Urinary bladder (tissue), 4 donors: Measurements from ENCODE around the gene POLR1F. TPM values are rescaled to one million over a fixed set of nuclear protein-coding genes. Genes with fewer than 3 reads are reported as not detected.
"Not testable (repeated sequence)": the region's sequence is repeated elsewhere in the genome, so short reads cannot be mapped to it uniquely, and the experiment has no call there.

ENCODE experiments used
- DNase-seq: peaks from one replicate; pipeline ENCODE4 v3.0.0-alpha.2; 2015; ENCODE audit errors: extremely low spot score
- H3K27ac ChIP-seq: one replicate; pipeline ENCODE4 v1.5.1; 2013; ENCODE audit warnings: low read depth, mild to moderate bottlenecking, moderate library complexity
- H3K36me3 ChIP-seq: one replicate; pipeline ENCODE4 v1.6.1; 2013; ENCODE audit warnings: mild to moderate bottlenecking, moderate library complexity; ENCODE audit not compliant: insufficient read depth
- H3K4me1 ChIP-seq: one replicate; pipeline ENCODE4 v1.6.1; 2013; ENCODE audit warnings: mild to moderate bottlenecking, moderate library complexity; ENCODE audit not compliant: insufficient read depth
- H3K4me3 ChIP-seq: one replicate; pipeline ENCODE4 v1.5.1; 2013; ENCODE audit warnings: low read depth, low read length
- WGBS: extraction: QIAGEN DNeasy Blood & Tissue Kit; methylation state at CpG from one replicate; pipeline ENCODE4 v1.1.7; 2013; 5-methylcytosine and 5-hydroxymethylcytosine counted together
- polyA plus RNA-seq: library from polyadenylated mRNA; stranded (reverse); fragments of 200-250 nt; gene quantifications from one replicate; pipeline ENCODE4 v1.2.3, GENCODE V29; 2013
- total RNA-seq: library from RNA; depleted of rRNA; stranded (reverse); fragments of >200 nt; gene quantifications from one replicate; pipeline ENCODE4 v1.2.3, GENCODE V29; 2014
- donor health status: healthy with polysubstance abuse.
- donor health status: healthy.

Gene POLR1F
- total and polyA plus RNA-seq, 2 donors: 12.4 to 23.5 TPM

DNA sequence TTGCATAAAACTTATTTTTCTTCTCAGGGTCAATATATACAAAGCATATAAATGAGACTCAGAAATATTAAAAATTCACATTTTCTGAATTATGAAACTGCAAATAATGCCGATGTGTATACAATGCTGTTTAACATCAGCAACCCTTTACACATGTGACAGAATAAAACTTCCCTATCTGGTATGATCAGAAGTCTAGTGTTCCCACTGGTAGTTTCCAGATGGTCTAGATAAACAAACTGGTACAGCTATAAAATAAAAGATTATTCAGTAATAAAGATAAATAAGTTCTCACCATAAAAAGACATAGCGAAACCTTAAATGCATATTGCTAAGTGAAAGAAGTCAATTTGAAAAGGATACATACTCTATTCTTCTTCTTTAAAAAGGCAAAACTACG lies 7.9 kb downstream of the POLR1F start:
- no peaks in the 10 kb centered on the region for H3K36me3 ChIP-seq
- H3K4me3 ChIP-seq: no peak overlapping the region
- H3K27ac ChIP-seq: no peak overlapping the region
- 51% methylated on average over 3 of the region's 3 CpGs for WGBS
- no peak for DNase-seq
- peaks cover 1% of the 10 kb centered on the region for H3K4me1 ChIP-seq

- 94% methylated on average over 3 of the region's 3 CpGs for WGBS
- DNase-seq: no peak
Measured at GRCh38 chr7:19698331-19698730, 10.5 kb downstream of the POLR1F start.

DNA sequence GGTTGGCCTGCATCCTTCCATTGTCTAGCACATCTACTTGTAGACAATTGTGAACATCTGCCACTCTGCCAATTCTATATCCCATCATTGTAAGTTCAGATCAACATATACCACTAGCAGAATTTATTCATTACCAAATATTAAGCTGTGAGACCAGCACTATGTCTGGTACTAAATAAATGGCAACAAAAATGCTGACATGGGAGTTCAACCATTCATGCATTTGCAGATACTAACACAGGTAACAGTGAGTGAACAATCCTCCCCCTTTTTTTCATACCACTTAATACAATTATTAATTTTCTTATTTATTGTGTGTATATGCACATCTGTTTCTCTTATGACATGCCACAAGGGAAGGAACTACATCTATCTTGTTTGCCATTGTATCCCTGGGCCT lies 11.9 kb downstream of the POLR1F start:
- no peak overlapping the region for H3K27ac ChIP-seq
- DNase-seq: no peak
- no peak overlapping the region for H3K4me3 ChIP-seq
- no peaks in the 10 kb centered on the region for H3K36me3 ChIP-seq
- peaks cover 1% of the 10 kb centered on the region for H3K4me1 ChIP-seq

More at GRCh38 chr7:19698331-19698730, 10.5 kb downstream of the POLR1F start:
- H3K27ac ChIP-seq: no peak overlapping the region
- H3K4me1 ChIP-seq: peaks cover 1% of the 10 kb centered on the region
- H3K4me3 ChIP-seq: no peak overlapping the region
- no peaks in the 10 kb centered on the region for H3K36me3 ChIP-seq

DNA sequence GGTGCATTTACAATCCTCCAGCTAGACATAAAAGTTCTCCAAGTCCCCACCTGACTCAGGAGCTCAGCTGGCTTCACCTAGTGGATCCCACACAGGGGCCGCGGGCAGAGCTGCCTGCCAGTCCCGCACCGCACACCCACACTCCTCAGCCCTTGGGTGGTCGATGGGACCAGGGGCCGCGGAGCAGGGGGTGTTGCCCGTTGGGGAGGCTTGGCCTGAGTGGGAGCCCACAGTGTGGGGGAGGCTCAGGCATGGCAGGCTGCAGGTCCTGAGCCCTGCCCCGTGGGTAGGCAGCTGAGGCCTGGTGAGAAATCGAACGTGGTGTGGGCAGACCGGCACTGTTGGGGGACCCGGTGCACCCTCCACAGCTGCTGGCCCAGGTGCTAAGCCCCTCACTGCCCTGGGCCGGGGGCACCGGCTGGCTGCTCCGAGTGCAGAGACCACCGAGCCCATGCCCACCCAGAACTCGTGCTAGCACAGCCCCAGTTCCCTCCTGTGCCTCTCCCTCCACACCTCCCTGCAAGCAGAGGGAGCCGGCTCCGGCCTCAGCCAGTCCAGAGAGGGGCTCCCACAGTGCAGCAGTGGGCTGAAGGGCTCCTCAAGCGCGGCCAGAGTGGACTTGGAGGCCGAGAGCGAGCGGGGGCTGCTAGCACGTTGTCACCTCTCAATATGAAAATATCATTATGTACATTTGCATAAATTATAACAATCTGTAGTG lies 16.6 kb downstream of the POLR1F start:
- H3K4me1 ChIP-seq: no peaks in the 10 kb centered on the region
- WGBS: 95% methylated on average over 26 of the region's 26 CpGs
- H3K4me3 ChIP-seq: no peak overlapping the region
- H3K36me3 ChIP-seq: no peaks in the 10 kb centered on the region
- no peak overlapping the region for H3K27ac ChIP-seq
- DNase-seq: no peak

GRCh38 chr7:19690736-19691135 lies 18.1 kb downstream of the POLR1F start:
- H3K4me1 ChIP-seq: no peaks in the 10 kb centered on the region
- no peak for DNase-seq
- 65% methylated on average over 1 of the region's 1 CpG for WGBS
- H3K4me3 ChIP-seq: no peak overlapping the region
- H3K27ac ChIP-seq: no peak overlapping the region
- H3K36me3 ChIP-seq: no peaks in the 10 kb centered on the region

GRCh38 chr7:19689130-19689529 lies 19.7 kb downstream of the POLR1F start:
- H3K4me1 ChIP-seq, H3K27ac ChIP-seq, DNase-seq, H3K36me3 ChIP-seq, H3K4me3 ChIP-seq: not testable (repeated sequence)
- WGBS: 68% methylated on average over 12 of the region's 12 CpGs

GRCh38 chr7:19681596-19681995 lies 27.2 kb downstream of the POLR1F start:
- Histone ChIP-seq H3K4me1 (no peaks in the 10 kb centered on the region), H3K4me3 (no peak overlapping the region), H3K36me3 (no peaks in the 10 kb centered on the region), H3K27ac (no peak overlapping the region)
- WGBS: 85% methylated on average over 5 of the region's 5 CpGs
- no peak for DNase-seq

DNA sequence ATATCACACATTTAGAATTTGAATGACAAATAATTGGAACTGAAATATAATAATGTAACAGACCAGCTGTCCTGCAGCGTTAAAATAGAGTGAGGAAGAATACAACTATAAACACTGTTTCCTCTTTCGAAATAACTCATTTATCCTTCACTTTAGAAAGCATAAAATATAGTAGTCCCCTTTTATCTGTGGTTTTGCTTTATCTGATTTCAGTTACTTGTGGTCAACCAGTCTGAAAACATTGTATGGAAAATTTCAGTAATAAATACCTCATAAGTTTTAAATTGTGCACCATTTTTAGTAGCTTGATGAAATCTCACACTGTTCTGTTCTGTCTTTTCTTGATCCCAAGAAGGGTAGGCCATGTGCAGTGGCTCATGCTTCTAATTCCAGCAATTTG lies 31.7 kb downstream of the POLR1F start:
- 35% methylated on average over 2 of the region's 2 CpGs for WGBS
- Histone ChIP-seq H3K27ac (no peak overlapping the region), H3K36me3 (no peaks in the 10 kb centered on the region), H3K4me3 (no peak overlapping the region), H3K4me1 (no peaks in the 10 kb centered on the region)
- DNase-seq: no peak

- WGBS: 89% methylated on average over 1 of the region's 1 CpG
Measured at GRCh38 chr7:19675816-19676215, 33.0 kb downstream of the POLR1F start.

GRCh38 chr7:19674266-19674960 lies 34.4 kb downstream of the POLR1F start:
- 81% methylated on average over 5 of the region's 5 CpGs for WGBS
- no peak for DNase-seq
- no peak overlapping the region for H3K27ac ChIP-seq
- no peak overlapping the region for H3K4me3 ChIP-seq
- no peaks in the 10 kb centered on the region for H3K4me1 ChIP-seq
- no peaks in the 10 kb centered on the region for H3K36me3 ChIP-seq

More at GRCh38 chr7:19675816-19676215, 33.0 kb downstream of the POLR1F start:
- no peak overlapping the region for H3K27ac ChIP-seq
- H3K4me1 ChIP-seq: no peaks in the 10 kb centered on the region
- no peak for DNase-seq
- H3K4me3 ChIP-seq: no peak overlapping the region
- no peaks in the 10 kb centered on the region for H3K36me3 ChIP-seq

DNA sequence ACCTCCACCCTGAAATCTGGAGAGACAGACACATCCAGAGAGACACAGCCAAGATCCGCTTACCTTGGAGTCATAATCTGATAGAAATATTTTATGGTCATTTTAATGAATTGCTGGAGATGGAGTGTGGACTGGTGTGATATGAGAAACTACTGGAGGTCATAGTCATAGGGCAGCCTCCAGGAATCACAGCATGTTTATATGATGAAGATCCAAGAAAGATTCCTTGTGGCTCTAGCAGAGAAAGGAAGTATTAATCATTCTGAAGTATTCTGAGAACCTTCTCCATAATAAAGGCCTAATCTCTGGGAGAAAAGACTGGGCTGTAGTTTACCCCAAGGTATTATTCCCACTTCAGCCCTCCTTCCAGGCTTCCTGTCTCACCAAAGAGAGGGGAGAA lies 38.0 kb downstream of the POLR1F start:
- Histone ChIP-seq H3K36me3 (no peaks in the 10 kb centered on the region), H3K4me3 (no peak overlapping the region), H3K4me1 (no peaks in the 10 kb centered on the region), H3K27ac (no peak overlapping the region)
- 87% methylated on average over 1 of the region's 1 CpG for WGBS
- DNase-seq: no peak

- no peak overlapping the region for H3K4me3 ChIP-seq
- H3K27ac ChIP-seq: no peak overlapping the region
- H3K36me3 ChIP-seq: no peaks in the 10 kb centered on the region
- WGBS: 4% methylated on average over 1 of the region's 1 CpG
- DNase-seq: no peak
- H3K4me1 ChIP-seq: no peaks in the 10 kb centered on the region
Measured at GRCh38 chr7:19665399-19666008, 43.3 kb downstream of the POLR1F start.

DNA sequence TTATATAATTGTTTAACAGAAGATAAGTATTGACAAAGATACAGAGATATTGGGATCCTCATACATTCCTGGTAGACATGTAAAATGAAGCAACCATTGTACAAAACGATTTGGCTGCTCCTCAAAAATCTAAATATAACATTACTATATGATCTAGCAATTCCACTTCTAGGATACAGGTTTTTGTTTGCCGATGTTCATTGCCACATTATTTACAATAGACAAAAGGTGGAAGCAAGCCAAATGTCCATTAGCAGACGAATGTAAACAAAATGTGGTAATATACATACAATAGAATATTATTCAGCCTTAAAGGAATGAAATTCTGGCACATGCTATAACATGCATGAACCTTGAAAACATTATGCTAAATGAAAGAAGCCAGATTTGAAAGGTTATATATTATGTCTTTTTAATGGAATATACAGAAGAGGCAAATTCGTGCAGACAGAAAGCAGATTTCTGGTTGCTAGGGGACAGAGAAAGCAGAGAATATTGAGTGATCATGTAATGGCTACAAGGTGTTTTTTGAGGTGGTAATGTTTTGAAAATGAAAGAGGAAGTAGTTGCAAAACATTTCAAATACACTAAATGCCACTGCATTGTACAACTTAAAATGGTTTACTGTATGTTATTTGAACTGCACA lies 44.9 kb downstream of the POLR1F start:
- no peak for DNase-seq
- H3K4me3 ChIP-seq: no peak overlapping the region

GRCh38 chr7:19648791-19649190 lies 60.0 kb downstream of the POLR1F start:
- no peak for DNase-seq
- WGBS: 79% methylated on average over 2 of the region's 2 CpGs
- no peak overlapping the region for H3K4me3 ChIP-seq
- H3K36me3 ChIP-seq: no peaks in the 10 kb centered on the region
- H3K4me1 ChIP-seq: no peaks in the 10 kb centered on the region
- H3K27ac ChIP-seq: no peak overlapping the region

More for the DNA sequence above, 44.9 kb downstream of the POLR1F start:
- no peaks in the 10 kb centered on the region for H3K4me1 ChIP-seq
- H3K27ac ChIP-seq: no peak overlapping the region
- no peaks in the 10 kb centered on the region for H3K36me3 ChIP-seq
- WGBS: 39% methylated on average over 4 of the region's 4 CpGs
